ENCODE measurements around the gene MUC4.

The MUC4 gene

DNA sequence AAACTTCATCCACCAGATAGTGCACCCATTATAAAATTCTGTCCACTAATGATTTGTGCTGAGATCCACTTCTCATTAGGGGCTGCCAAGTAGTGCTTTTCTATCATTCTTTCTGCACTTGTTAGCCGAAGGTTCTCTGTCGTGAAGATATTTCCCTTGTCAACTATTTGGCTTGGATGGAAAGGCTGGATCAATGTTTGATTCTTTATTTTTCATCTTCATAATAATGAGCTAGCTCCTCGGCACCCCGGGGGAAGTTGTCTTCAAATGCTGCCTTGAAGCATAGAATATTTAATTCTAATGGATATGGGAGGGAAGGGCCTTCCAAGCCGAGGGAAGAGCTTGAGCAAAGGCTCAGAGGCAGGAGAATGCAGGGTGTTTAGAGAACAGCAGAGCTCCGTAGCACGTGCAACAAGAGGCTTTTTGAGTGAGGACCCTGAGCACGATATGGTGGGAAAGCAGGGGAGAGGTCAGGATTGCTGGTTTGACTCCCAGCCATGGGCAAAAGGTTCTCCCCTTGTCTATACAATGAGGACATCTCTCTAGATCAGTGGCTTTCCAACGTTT lies 107.2 kb downstream of the MUC4 start:
- H3K27ac ChIP-seq (ENCODE audit: low read depth, low read length) = no peak overlapping the region
- H3K36me3 ChIP-seq (ENCODE audit: control insufficient read depth, low read length) = no peaks in the 10 kb centered on the region
- H3K79me2 ChIP-seq (ENCODE audit: control insufficient read depth, low read length) = no peaks in the 10 kb centered on the region
- H3K4me1 ChIP-seq (ENCODE audit: control insufficient read depth, low read length) = no peaks in the 10 kb centered on the region
- TF ChIP-seq, protein P1, sequence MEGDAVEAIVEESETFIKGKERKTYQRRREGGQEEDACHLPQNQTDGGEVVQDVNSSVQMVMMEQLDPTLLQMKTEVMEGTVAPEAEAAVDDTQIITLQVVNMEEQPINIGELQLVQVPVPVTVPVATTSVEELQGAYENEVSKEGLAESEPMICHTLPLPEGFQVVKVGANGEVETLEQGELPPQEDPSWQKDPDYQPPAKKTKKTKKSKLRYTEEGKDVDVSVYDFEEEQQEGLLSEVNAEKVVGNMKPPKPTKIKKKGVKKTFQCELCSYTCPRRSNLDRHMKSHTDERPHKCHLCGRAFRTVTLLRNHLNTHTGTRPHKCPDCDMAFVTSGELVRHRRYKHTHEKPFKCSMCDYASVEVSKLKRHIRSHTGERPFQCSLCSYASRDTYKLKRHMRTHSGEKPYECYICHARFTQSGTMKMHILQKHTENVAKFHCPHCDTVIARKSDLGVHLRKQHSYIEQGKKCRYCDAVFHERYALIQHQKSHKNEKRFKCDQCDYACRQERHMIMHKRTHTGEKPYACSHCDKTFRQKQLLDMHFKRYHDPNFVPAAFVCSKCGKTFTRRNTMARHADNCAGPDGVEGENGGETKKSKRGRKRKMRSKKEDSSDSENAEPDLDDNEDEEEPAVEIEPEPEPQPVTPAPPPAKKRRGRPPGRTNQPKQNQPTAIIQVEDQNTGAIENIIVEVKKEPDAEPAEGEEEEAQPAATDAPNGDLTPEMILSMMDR (IDR thresholded peaks at IDR 0.05; ENCODE audit: low read depth, low read length, poor library complexity, severe bottlenecking) = no peak
- TF ChIP-seq EZH2phosphoT487 (IDR thresholded peaks at IDR 0.05; ENCODE audit: borderline replicate concordance, low read length) = no peak
- no peaks in the 10 kb centered on the region for H3F3A ChIP-seq (ENCODE audit: control insufficient read depth, insufficient read depth)
- H3K4me3 ChIP-seq (ENCODE audit: low read length) = no peak overlapping the region
- H4K20me1 ChIP-seq (ENCODE audit: control insufficient read depth, insufficient read depth, low read depth, low read length) = no peaks in the 10 kb centered on the region
- no peaks in the 10 kb centered on the region; the same call in 1 of the 2 replicates for H3K27me3 ChIP-seq (ENCODE audit: control insufficient read depth, low read length)
- no peaks in the 10 kb centered on the region for H3K9me2 ChIP-seq (replicated peaks; ENCODE audit: control insufficient read depth, low read length)
- no peaks in the 10 kb centered on the region for H3K9me3 ChIP-seq (ENCODE audit: control insufficient read depth, insufficient read depth, low read length)
- no peak overlapping the region for H3K4me2 ChIP-seq (ENCODE audit: low read length)

DNA sequence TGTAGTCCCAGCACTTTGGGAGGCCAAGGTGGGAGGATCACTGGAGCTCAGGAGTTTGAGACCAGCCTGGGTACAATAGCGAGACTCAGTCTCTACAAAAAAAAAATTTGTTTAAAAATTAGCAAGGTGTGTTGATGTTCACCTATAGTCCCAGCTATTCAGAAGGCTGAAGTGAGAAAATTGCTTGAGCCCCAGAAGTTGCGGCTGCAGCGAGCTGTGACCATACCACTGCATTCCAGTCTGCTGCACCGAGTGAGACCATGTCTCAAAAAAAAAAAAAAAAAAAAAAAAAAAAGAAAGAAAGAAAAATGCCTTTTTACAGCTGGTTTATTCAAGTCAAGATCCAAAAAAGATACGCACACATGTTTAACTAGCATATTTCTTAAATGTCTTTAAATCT lies 108.0 kb downstream of the MUC4 start:
- H3K9me2 ChIP-seq (replicated peaks; ENCODE audit: control insufficient read depth, low read length) = no peaks in the 10 kb centered on the region
- H3K27ac ChIP-seq (ENCODE audit: low read depth, low read length) = no peak overlapping the region
- no peaks in the 10 kb centered on the region for H4K20me1 ChIP-seq (ENCODE audit: control insufficient read depth, insufficient read depth, low read depth, low read length)
- H3K36me3 ChIP-seq (ENCODE audit: control insufficient read depth, low read length) = no peaks in the 10 kb centered on the region
- TF ChIP-seq EZH2phosphoT487 (IDR thresholded peaks at IDR 0.05; ENCODE audit: borderline replicate concordance, low read length) = no peak
- TF ChIP-seq, protein P1 (IDR thresholded peaks at IDR 0.05; ENCODE audit: low read depth, low read length, poor library complexity, severe bottlenecking) = no peak
- no peaks in the 10 kb centered on the region for H3F3A ChIP-seq (ENCODE audit: control insufficient read depth, insufficient read depth)
- no peaks in the 10 kb centered on the region for H3K9me3 ChIP-seq (ENCODE audit: control insufficient read depth, insufficient read depth, low read length)
- H3K4me1 ChIP-seq (ENCODE audit: control insufficient read depth, low read length) = no peaks in the 10 kb centered on the region
- H3K79me2 ChIP-seq (ENCODE audit: control insufficient read depth, low read length) = no peaks in the 10 kb centered on the region
- no peaks in the 10 kb centered on the region; the same call in 1 of the 2 replicates for H3K27me3 ChIP-seq (ENCODE audit: control insufficient read depth, low read length)
- H3K4me3 ChIP-seq (ENCODE audit: low read length) = no peak overlapping the region
- H3K4me2 ChIP-seq (ENCODE audit: low read length) = no peak overlapping the region

DNA sequence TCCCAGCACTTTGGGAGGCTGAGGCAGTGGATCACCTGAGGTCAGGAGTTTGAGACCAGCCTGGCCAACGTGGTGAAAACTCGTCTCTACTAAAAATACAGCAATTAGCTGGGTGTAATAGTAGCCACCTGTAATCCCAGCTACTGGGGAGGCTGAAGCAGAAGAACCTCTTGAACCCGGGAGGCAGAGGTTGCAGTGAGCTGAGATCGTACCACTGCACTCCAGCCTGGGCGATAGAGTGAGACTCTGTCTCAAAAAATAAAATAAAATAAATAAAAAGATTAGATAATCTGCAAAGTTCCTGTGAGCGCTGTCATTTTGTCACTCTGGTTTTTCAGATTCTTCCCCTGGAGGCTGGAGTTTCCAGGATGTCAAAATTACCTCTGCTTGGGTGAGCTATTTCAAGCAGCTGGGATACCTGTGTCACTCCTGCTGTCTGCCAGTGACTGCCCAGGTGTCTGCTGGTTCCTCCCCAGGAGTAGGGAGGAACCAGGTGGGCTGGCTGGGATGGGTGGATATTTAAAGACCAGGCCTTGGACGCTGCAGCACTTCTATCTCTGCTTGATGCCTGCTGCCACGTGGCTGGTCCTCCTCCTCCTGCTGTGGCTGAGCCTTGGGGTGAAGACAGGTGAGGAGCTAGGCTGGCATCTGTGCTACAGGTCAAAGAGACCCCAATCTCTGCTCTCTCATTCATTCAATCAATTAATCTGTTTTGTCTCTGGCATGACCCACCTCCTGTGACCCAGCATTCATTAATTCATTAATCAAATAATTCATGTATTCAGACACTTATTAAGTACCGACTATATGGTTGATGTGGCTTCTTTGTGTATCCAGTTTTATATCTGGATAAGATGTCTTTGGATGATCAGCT lies 110.5 kb downstream of the MUC4 start:
- Histone ChIP-seq H3K27ac (ENCODE audit: low read depth, low read length) (no peak overlapping the region), H3K4me1 (ENCODE audit: control insufficient read depth, low read length) (no peaks in the 10 kb centered on the region), H3K9me2 (replicated peaks; ENCODE audit: control insufficient read depth, low read length) (no peaks in the 10 kb centered on the region), H3K79me2 (ENCODE audit: control insufficient read depth, low read length) (no peaks in the 10 kb centered on the region), H3K9me3 (ENCODE audit: control insufficient read depth, insufficient read depth, low read length) (no peaks in the 10 kb centered on the region), H3K4me3 (ENCODE audit: low read length) (no peak overlapping the region), H4K20me1 (ENCODE audit: control insufficient read depth, insufficient read depth, low read depth, low read length) (no peaks in the 10 kb centered on the region), H3K27me3 (ENCODE audit: control insufficient read depth, low read length) (no peaks in the 10 kb centered on the region), H3K36me3 (ENCODE audit: control insufficient read depth, low read length) (no peaks in the 10 kb centered on the region), H3F3A (ENCODE audit: control insufficient read depth, insufficient read depth) (no peaks in the 10 kb centered on the region), H3K4me2 (ENCODE audit: low read length) (no peak overlapping the region)
- TF ChIP-seq EZH2phosphoT487 (IDR thresholded peaks at IDR 0.05; ENCODE audit: borderline replicate concordance, low read length) = no peak
- TF ChIP-seq, protein P1 (IDR thresholded peaks at IDR 0.05; ENCODE audit: low read depth, low read length, poor library complexity, severe bottlenecking) = no peak
